Measurements from ENCODE around the gene CAMSAP1.

DNA sequence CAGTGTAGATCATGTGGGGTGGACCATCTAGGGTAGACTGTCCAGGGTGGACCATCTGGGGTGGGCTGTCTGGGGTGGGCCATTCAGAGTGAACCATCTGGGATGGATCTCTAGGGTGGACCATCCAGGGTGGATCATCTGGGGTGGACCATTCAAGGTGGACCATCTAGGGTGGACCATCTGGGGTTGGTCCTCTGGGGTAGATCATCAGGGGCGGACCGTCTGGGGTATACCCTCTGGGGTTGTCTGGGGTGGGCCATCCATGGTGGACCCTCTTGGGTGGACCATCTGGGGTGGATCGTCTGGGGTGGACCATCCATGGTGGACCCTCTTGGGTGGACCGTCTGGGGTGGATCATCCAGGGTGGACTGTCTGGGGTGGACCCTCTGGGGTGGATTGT, 141.1 kb downstream of the CAMSAP1 start:
- TF ChIP-seq, protein P1, sequence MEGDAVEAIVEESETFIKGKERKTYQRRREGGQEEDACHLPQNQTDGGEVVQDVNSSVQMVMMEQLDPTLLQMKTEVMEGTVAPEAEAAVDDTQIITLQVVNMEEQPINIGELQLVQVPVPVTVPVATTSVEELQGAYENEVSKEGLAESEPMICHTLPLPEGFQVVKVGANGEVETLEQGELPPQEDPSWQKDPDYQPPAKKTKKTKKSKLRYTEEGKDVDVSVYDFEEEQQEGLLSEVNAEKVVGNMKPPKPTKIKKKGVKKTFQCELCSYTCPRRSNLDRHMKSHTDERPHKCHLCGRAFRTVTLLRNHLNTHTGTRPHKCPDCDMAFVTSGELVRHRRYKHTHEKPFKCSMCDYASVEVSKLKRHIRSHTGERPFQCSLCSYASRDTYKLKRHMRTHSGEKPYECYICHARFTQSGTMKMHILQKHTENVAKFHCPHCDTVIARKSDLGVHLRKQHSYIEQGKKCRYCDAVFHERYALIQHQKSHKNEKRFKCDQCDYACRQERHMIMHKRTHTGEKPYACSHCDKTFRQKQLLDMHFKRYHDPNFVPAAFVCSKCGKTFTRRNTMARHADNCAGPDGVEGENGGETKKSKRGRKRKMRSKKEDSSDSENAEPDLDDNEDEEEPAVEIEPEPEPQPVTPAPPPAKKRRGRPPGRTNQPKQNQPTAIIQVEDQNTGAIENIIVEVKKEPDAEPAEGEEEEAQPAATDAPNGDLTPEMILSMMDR (tag by site-specific recombination; IDR thresholded peaks at IDR 0.05): no peak
- TF ChIP-seq, protein P2, sequence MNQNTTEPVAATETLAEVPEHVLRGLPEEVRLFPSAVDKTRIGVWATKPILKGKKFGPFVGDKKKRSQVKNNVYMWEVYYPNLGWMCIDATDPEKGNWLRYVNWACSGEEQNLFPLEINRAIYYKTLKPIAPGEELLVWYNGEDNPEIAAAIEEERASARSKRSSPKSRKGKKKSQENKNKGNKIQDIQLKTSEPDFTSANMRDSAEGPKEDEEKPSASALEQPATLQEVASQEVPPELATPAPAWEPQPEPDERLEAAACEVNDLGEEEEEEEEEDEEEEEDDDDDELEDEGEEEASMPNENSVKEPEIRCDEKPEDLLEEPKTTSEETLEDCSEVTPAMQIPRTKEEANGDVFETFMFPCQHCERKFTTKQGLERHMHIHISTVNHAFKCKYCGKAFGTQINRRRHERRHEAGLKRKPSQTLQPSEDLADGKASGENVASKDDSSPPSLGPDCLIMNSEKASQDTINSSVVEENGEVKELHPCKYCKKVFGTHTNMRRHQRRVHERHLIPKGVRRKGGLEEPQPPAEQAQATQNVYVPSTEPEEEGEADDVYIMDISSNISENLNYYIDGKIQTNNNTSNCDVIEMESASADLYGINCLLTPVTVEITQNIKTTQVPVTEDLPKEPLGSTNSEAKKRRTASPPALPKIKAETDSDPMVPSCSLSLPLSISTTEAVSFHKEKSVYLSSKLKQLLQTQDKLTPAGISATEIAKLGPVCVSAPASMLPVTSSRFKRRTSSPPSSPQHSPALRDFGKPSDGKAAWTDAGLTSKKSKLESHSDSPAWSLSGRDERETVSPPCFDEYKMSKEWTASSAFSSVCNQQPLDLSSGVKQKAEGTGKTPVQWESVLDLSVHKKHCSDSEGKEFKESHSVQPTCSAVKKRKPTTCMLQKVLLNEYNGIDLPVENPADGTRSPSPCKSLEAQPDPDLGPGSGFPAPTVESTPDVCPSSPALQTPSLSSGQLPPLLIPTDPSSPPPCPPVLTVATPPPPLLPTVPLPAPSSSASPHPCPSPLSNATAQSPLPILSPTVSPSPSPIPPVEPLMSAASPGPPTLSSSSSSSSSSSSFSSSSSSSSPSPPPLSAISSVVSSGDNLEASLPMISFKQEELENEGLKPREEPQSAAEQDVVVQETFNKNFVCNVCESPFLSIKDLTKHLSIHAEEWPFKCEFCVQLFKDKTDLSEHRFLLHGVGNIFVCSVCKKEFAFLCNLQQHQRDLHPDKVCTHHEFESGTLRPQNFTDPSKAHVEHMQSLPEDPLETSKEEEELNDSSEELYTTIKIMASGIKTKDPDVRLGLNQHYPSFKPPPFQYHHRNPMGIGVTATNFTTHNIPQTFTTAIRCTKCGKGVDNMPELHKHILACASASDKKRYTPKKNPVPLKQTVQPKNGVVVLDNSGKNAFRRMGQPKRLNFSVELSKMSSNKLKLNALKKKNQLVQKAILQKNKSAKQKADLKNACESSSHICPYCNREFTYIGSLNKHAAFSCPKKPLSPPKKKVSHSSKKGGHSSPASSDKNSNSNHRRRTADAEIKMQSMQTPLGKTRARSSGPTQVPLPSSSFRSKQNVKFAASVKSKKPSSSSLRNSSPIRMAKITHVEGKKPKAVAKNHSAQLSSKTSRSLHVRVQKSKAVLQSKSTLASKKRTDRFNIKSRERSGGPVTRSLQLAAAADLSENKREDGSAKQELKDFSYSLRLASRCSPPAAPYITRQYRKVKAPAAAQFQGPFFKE (tag by site-specific recombination; IDR thresholded peaks at IDR 0.05; ENCODE audit: borderline replicate concordance): no peak
- no peak for TF ChIP-seq YY1 (tag by site-specific recombination; IDR thresholded peaks at IDR 0.05)
- no peak for TF ChIP-seq WT1 (tag by site-specific recombination; IDR thresholded peaks at IDR 0.05)
- TF ChIP-seq, protein P3, sequence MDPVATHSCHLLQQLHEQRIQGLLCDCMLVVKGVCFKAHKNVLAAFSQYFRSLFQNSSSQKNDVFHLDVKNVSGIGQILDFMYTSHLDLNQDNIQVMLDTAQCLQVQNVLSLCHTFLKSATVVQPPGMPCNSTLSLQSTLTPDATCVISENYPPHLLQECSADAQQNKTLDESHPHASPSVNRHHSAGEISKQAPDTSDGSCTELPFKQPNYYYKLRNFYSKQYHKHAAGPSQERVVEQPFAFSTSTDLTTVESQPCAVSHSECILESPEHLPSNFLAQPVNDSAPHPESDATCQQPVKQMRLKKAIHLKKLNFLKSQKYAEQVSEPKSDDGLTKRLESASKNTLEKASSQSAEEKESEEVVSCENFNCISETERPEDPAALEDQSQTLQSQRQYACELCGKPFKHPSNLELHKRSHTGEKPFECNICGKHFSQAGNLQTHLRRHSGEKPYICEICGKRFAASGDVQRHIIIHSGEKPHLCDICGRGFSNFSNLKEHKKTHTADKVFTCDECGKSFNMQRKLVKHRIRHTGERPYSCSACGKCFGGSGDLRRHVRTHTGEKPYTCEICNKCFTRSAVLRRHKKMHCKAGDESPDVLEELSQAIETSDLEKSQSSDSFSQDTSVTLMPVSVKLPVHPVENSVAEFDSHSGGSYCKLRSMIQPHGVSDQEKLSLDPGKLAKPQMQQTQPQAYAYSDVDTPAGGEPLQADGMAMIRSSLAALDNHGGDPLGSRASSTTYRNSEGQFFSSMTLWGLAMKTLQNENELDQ (tag by site-specific recombination; IDR thresholded peaks at IDR 0.05; ENCODE audit: low read depth): no peak
- TF ChIP-seq, protein P4, sequence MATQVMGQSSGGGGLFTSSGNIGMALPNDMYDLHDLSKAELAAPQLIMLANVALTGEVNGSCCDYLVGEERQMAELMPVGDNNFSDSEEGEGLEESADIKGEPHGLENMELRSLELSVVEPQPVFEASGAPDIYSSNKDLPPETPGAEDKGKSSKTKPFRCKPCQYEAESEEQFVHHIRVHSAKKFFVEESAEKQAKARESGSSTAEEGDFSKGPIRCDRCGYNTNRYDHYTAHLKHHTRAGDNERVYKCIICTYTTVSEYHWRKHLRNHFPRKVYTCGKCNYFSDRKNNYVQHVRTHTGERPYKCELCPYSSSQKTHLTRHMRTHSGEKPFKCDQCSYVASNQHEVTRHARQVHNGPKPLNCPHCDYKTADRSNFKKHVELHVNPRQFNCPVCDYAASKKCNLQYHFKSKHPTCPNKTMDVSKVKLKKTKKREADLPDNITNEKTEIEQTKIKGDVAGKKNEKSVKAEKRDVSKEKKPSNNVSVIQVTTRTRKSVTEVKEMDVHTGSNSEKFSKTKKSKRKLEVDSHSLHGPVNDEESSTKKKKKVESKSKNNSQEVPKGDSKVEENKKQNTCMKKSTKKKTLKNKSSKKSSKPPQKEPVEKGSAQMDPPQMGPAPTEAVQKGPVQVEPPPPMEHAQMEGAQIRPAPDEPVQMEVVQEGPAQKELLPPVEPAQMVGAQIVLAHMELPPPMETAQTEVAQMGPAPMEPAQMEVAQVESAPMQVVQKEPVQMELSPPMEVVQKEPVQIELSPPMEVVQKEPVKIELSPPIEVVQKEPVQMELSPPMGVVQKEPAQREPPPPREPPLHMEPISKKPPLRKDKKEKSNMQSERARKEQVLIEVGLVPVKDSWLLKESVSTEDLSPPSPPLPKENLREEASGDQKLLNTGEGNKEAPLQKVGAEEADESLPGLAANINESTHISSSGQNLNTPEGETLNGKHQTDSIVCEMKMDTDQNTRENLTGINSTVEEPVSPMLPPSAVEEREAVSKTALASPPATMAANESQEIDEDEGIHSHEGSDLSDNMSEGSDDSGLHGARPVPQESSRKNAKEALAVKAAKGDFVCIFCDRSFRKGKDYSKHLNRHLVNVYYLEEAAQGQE (tag by site-specific recombination; IDR thresholded peaks at IDR 0.05): no peak
- TF ChIP-seq ZNF514 (tag by site-specific recombination; IDR thresholded peaks at IDR 0.05): no peak
- no peak for TF ChIP-seq ZNF155 (tag by site-specific recombination; IDR thresholded peaks at IDR 0.05)
- no peak for TF ChIP-seq ZNF433 (tag by site-specific recombination; IDR thresholded peaks at IDR 0.05; ENCODE audit: low read depth)
